ENCODE data around the gene HSCB. TPM values are rescaled to one million over a fixed set of nuclear protein-coding genes. Genes with fewer than 3 reads are reported as not detected.
A peak's percentile ranks its signal among the peaks of the same experiment; 100 is the strongest.

The HSCB gene
- total and polyA plus RNA-seq, 2 of the 4 experiments (the other 2 are of a cell fraction) = 5.4 to 13.2 TPM

DNA sequence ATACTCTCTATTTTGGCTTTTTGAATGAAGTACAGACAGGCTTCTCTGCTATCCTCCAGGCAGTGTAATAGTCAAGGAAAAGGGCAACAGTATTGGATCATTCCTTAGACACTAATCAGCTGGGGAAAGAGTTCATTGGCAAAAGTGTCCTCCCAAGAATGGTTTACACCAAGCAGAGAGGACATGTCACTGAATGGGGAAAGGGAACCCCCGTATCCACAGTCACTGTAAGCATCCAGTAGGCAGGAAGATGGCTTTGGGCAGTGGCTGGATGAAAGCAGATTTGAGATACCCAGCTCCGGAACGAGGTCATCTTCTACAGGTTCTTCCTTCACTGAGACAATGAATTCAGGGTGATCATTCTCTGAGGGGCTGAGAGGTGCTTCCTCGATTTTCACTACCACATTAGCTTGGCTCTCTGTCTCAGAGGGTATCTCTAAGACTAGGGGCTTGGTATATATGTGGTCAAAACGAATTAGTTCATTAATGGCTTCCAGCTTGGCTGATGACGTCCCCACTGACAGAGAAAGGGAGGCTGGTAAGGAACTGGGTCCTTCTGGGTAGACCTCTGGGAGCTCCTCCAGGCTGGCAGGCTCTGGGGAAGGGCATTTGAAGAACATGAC, 53.3 kb downstream of the HSCB start:
- peaks cover 19 to 43% of the 10 kb centered on the region in 2 experiments for H3K79me1 ChIP-seq (ENCODE audit: low read depth in 1 of 2, low read length in 2 of 2)
- H4K8ac ChIP-seq (ENCODE audit: low read depth in 2 of 2, low read length in 2 of 2) = no peak overlapping the region
- no peak overlapping the region for H2BK15ac ChIP-seq (ENCODE audit: low read depth, low read length)
- H2AFZ ChIP-seq (replicated peaks; ENCODE audit: low read length, poor library complexity) = no peak overlapping the region
- H2AK9ac ChIP-seq (replicated peaks; ENCODE audit: low read depth, low read length, poor library complexity) = no peak overlapping the region
- H3K18ac ChIP-seq (ENCODE audit: low read depth, low read length) = no peak overlapping the region
- H3K36me3 ChIP-seq (ENCODE audit: control insufficient read depth, insufficient read depth, low read length) = peaks cover 33% of the 10 kb centered on the region
- no peak overlapping the region for H2BK120ac ChIP-seq (ENCODE audit: low read depth, low read length)
- H3K4ac ChIP-seq (ENCODE audit: low read depth, low read length) = no peak overlapping the region
- H3K4me1 ChIP-seq (ENCODE audit: control insufficient read depth, insufficient read depth, low read length) = no peaks in the 10 kb centered on the region
- no peaks in the 10 kb centered on the region for H3K27me3 ChIP-seq (ENCODE audit: control insufficient read depth, insufficient read depth, low read length)
- H3K4me2 ChIP-seq (ENCODE audit: low read depth, low read length) = no peak overlapping the region
- H4K91ac ChIP-seq (ENCODE audit: insufficient read depth, low read depth, low read length) = no peak overlapping the region
- no peak overlapping the region for H3K14ac ChIP-seq (replicated peaks; ENCODE audit: low read depth, low read length)
- POLR2A ChIA-PET (ENCODE audit: unreplicated experiment) = no interaction called here
- H4K20me1 ChIP-seq (ENCODE audit: insufficient read depth, low read length) = peaks cover 55% of the 10 kb centered on the region
- no peak overlapping the region for H2AK5ac ChIP-seq (ENCODE audit: low read depth, low read length)
- dilution Hi-C loops (cut with HindIII; ENCODE audit: low sequenced_read_pairs, unreplicated experiment) (no loop called here), in situ Hi-C loops (cut with MboI; ENCODE audit: low sequenced_read_pairs) (no loop called here), intact Hi-C loops (cut with micrococcal nuclease) (loop anchor here (10.0 kb wide), 1 partner anchor 190 kb away; no protein-coding TSS in a partner anchor)
- H3K9me3 ChIP-seq (ENCODE audit: control insufficient read depth, insufficient read depth, low read length) = no peaks in the 10 kb centered on the region
- WGBS, 2 experiments (ENCODE audit: extremely low coverage in 2 of 2, insufficient read length in 1 of 2) = 60% methylated on average over 1 of the region's 6 CpGs; no CpG with 5 or more reads in 1 of the 2 experiments
- no peak overlapping the region for H2BK5ac ChIP-seq (ENCODE audit: low read depth, low read length, poor library complexity, severe bottlenecking)
- H2BK20ac ChIP-seq (ENCODE audit: low read depth, low read length) = no peak overlapping the region
- CTCF ChIA-PET = no interaction called here
- TF ChIP-seq RFX5 (IDR thresholded peaks at IDR 0.05; ENCODE audit: low read depth, low read length) = no peak
- no peak for TF ChIP-seq BHLHE40 (IDR thresholded peaks at IDR 0.05; ENCODE audit: low read depth, low read length)
- TF ChIP-seq SMC3 (IDR thresholded peaks at IDR 0.05; ENCODE audit: low read depth, low read length) = no peak
- TF ChIP-seq CTCF (conservative IDR thresholded peaks at IDR 0.05; ENCODE audit: low read depth, low read length) = no peak
- no peak for TF ChIP-seq FOS (IDR thresholded peaks at IDR 0.05; ENCODE audit: low read depth, low read length)
- no peak for TF ChIP-seq MAZ (IDR thresholded peaks at IDR 0.05; ENCODE audit: borderline replicate concordance, low read depth, low read length)
- TF ChIP-seq MXI1 (IDR thresholded peaks at IDR 0.05; ENCODE audit: borderline replicate concordance, low read depth, low read length) = no peak
- no peak for TF ChIP-seq RCOR1 (IDR thresholded peaks at IDR 0.05; ENCODE audit: insufficient replicate concordance, low read length)
- no peak for TF ChIP-seq MAFK (IDR thresholded peaks at IDR 0.05; ENCODE audit: low read depth, low read length)
- no peak for TF ChIP-seq CHD1 (IDR thresholded peaks at IDR 0.05; ENCODE audit: low read depth, low read length)
- no peak for TF ChIP-seq NFE2L2 (IDR thresholded peaks at IDR 0.05; ENCODE audit: low read depth, low read length)
- no peak for TF ChIP-seq ELK1 (IDR thresholded peaks at IDR 0.05; ENCODE audit: borderline replicate concordance, low read depth, low read length)
- TF ChIP-seq RAD21 (IDR thresholded peaks at IDR 0.05; ENCODE audit: low read length) = no peak
- TF ChIP-seq, protein P1, sequence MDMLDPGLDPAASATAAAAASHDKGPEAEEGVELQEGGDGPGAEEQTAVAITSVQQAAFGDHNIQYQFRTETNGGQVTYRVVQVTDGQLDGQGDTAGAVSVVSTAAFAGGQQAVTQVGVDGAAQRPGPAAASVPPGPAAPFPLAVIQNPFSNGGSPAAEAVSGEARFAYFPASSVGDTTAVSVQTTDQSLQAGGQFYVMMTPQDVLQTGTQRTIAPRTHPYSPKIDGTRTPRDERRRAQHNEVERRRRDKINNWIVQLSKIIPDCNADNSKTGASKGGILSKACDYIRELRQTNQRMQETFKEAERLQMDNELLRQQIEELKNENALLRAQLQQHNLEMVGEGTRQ (IDR thresholded peaks at IDR 0.05; ENCODE audit: low read depth, low read length) = no peak
- ATAC-seq (ENCODE audit: low read depth) (no peak), DNase-seq (no peak)
- BruUV-seq (replicated peaks) = TSS peak; percentile 17
- H3K9me1 ChIP-seq (ENCODE audit: insufficient read depth, low read length) = peaks cover 8% of the 10 kb centered on the region; the same call in 1 of the 2 replicates
- H3K4me3 ChIP-seq (ENCODE audit: insufficient read depth, low read depth, low read length) = no peak overlapping the region
- no peak overlapping the region for H3K23ac ChIP-seq (ENCODE audit: low read depth, low read length)
- no peak overlapping the region for H4K5ac ChIP-seq (ENCODE audit: low read depth, low read length)
- no peak overlapping the region for H3K9ac ChIP-seq (ENCODE audit: low read depth, low read length)
- no peak overlapping the region for H3K56ac ChIP-seq (ENCODE audit: extremely low read depth, insufficient read depth, low read length)
- H3K27ac ChIP-seq (ENCODE audit: insufficient read depth, low read length) = no peak overlapping the region
